GM19023 (cell line): ENCODE data around the gene SAMD14.

Experiments used
- ATAC-seq: cut with Tn5 transposase; IDR thresholded peaks from one replicate; pipeline ENCODE4 v1.9.1; 2021; ENCODE audit warnings: mild to moderate bottlenecking, moderate library complexity; ENCODE audit not compliant: unreplicated experiment

The SAMD14 gene

GRCh38 chr17:50129728-50130558 lies at the start of gene SAMD14:
SAMD14 (minus strand) TSS chr17:50130160; CDS start chr17:50124959, 5,201 bp downstream.
- ATAC-seq = no peak

DNA sequence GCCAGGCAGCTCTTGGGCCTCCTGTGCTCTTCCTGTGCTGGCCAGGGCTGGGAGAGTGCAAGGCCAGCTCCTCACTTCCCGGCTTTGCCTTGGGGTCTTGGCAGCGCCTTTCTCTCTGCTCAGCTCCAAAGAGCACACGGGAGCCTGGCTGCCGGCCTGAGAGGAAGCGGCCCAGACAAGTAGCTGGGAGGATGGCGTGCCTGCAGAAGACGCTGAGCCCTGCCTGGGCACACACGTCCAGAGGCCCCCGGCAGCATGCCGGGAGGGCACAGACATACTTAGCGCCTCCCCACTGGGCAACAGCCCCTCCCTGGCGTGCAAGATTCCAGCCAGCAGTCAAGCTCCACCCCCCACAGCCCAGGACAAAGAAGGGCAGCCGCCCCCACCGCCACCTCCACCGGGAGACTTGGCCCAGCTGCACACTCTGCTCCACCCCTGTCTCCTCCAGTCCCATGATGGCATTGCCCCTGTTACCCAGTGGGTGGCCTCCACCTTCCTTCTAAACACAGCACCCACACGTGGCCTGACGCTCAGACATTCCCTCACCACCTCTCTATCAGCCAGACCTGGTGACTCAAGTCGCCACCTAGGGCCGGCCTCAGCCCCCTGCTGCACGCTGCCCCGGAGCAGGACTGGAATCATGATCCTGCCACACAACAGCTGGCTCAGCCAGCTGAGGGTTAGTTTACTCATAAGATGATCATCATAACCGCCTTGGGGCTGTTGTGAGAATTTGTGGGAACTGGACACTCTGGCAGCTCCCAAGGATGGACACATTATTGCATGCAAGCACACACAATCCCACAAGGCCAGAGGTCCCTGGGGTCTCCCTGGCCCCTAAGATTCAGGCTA lies 48.2 kb upstream of the SAMD14 start:
- no peak for ATAC-seq

DNA sequence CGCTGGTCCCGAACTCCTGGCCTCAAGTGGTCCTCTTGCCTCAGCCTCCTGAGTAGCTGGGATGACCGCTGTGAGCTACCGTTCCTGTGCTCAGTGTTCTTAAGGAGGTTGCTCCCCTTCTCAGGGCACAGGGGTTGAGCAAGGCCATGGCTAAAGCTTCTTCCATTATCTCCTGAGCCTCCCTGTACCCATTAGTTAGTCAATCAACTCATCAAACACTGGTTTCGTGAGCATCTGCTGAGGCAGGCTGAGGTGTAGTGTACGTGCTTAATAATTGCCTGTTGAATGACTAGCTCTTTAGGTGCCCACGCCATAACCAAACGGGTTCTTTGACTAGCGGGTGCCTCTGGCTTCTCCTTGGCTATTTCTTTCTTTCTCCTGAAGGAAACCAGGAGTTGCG lies 47.5 kb upstream of the SAMD14 start:
- ATAC-seq = no peak

- no peak for ATAC-seq
These were observed 46.8 kb upstream of the SAMD14 start for GRCh38 chr17:50176559-50177357.

DNA sequence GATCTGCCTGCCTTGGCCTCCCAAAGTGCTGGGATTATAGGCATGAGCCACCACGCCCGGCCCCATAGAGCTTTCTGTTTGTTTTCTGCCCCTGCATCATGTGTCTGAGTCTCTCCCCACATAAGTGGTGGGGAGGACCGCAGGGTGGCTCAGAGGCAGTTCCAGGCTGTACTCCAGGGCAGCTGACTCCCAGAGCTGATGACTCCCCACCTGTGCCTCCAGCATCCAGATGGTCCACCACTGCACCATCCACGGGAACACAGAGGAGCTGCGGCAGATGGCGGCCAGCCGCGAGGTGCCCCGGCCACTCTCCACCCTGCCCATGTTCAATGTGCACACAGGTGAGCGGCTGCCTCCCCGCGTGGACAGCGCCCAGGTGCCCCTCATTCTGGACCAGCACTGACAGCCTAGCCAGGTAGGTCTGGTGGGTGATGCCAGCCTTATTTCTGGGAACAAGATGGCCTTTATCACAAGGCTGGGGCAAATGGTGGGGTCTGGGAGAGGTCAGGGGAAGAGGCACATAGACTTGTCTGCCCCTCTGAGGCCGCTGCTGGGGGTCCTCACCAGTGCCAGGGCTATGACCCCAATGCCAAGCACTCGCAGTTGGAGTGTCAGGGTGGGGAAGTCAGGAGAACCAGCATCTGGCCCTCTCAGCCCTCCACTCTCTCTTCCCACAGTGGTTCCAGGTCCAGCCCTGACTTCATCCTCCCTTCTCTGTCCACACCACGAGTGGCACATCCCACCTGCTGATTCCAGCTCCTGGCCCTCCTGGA lies 45.3 kb upstream of the SAMD14 start:
- ATAC-seq = no peak

DNA sequence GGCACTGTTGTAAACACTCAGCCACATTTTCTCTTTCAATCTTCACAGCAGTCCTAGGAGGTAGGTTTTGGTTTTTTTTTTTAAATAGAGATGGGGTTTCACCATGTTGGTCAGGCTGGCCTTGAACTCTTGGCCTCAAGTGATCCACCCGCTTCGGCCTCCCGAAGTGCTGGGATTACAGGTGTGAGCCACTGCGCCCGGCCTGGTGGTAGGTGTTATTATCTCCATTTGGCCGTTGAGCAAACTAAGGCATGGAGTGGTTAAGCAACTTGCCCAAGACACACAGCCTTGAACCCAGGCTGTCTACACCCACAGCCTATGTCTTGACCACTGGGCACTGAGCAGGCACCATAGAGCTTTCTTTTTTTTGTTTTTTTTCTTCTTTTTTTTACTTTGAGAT lies 44.5 kb upstream of the SAMD14 start:
- no peak for ATAC-seq

GRCh38 chr17:50173335-50173941 lies 43.5 kb upstream of the SAMD14 start:
- ATAC-seq = no peak

- no peak for ATAC-seq
These were observed 43.0 kb upstream of the SAMD14 start for GRCh38 chr17:50172936-50173334.

GRCh38 chr17:50172130-50172529 lies 42.2 kb upstream of the SAMD14 start:
- ATAC-seq = no peak

- no peak for ATAC-seq
These were observed 41.6 kb upstream of the SAMD14 start for GRCh38 chr17:50171371-50172071.

DNA sequence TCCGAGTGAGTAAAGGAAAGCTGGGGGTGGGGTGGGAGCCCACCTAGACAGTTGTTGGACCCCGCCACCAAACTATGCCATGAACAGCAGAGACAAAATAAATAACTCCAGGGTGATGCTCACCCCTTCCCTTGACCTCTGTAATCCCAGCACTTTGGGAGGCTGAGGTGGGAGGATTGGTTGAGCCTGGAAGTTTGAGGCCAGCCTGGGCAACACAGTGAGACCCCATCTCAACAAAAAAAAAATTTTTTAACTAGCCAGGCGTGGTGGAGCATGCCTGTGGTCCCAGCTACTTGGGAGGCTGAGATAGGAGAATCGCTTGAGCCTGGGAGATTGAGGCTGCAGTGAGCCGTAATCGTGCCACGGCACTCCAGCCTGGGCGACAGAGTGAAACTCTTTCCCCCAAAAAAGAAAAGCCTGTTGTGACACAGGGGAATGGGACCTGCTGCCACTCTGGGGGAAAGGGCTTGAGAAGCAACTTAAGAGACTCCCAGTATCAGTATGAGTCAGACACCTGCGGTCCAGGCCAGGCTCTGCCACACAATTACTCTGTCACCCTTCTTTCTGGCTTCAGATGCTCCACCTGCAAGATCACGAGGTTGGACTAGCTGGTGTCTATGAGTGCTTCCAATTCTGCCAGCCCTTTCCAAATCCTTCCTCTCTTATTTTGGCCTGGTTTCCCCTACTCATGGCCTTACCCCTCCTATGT lies 40.9 kb upstream of the SAMD14 start:
- peak; percentile 68 for ATAC-seq

GRCh38 chr17:50169881-50170459 lies 40.0 kb upstream of the SAMD14 start:
- ATAC-seq = no peak

GRCh38 chr17:50169121-50169764 lies 39.3 kb upstream of the SAMD14 start:
- ATAC-seq = no peak

DNA sequence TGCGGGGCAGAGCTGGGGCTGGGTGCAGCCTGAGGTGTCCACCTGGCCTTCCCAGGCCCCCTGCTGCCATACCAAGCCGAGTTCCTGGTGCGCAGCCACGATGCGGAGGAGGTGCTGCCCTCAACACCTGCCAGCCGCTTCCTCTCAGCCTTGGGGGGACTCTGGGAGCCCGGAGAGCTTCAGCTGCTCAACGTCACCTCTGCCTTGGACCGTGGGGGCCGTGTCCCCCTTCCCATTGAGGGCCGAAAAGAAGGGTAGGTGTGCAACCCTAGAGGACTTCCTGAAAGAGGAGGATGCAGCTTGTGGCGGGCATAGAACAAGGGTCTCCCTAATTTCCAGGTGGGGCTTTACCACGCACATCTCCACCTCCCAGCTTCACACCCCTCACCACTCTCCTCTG lies 38.4 kb upstream of the SAMD14 start:
- no peak for ATAC-seq

DNA sequence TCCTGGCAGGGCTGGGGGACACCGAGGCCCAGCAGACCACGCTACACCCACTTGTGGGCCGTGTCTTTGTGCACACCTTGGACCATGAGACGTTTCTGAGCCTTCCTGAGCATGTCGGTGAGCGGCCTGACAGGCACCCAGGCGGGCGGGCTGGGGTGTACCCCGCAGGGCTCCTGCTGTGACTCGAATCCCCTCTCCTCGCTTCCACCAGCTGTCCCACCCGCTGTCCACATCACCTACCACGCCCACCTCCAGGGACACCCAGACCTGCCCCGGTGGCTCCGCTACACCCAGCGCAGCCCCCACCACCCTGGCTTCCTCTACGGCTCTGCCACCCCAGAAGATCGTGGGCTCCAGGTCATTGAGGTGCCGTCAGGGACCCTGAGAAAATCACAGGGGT lies 37.4 kb upstream of the SAMD14 start:
- ATAC-seq = no peak

DNA sequence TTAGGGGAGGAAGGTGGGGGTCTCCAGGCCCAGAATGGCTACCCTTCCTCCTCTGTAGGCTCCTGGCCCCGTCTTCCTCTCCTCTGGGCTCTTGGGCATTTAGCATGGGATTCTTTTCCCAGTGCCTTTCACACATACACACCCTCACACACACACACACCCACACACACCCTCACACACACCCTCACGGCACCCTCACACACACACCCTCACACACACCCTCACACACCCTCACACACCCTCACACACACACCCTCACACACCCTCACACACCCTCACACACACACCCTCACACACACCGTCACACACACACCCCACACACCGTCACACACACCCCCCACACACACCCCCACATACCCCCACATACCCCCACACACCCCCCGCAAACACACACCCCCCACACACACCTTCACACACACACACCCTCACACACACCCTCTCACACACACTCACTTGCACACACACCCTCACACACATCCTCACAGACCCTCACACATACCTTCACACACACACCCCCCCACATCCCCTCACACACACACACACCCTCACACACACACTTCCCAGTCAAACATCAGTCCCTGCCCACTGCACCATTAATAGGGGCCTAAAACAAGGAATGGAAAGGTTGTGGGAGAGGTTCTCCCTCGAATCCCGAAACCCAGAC lies 36.7 kb upstream of the SAMD14 start:
- no peak for ATAC-seq

GRCh38 chr17:50165867-50166517 lies 36.0 kb upstream of the SAMD14 start, which contains the start of gene SGCA:
SGCA (plus strand) TSS chr17:50166005; CDS start chr17:50166041, 36 bp downstream.
- no peak for ATAC-seq
